IPS-18a (cell line): ENCODE results near the gene USP46.
A peak's percentile ranks its signal among the peaks of the same experiment; 100 is the strongest.

Source experiments
- H3K27ac ChIP-seq: one replicate; pipeline ENCODE4 v1.5.1; 2013; ENCODE audit warnings: low read length
- H3K27me3 ChIP-seq: one replicate; pipeline ENCODE4 v1.6.1; 2013; ENCODE audit warnings: mild to moderate bottlenecking, low read length; ENCODE audit not compliant: control insufficient read depth, insufficient read depth
- H3K36me3 ChIP-seq: one replicate; pipeline ENCODE4 v1.6.1; 2013; ENCODE audit warnings: low read depth, low read length; ENCODE audit not compliant: control insufficient read depth
- H3K4me1 ChIP-seq: one replicate; pipeline ENCODE4 v1.6.1; 2013; ENCODE audit warnings: low read depth, low read length; ENCODE audit not compliant: control insufficient read depth
- H3K4me3 ChIP-seq: one replicate; pipeline ENCODE4 v1.5.1; 2013; ENCODE audit warnings: low read length
- H3K9ac ChIP-seq: one replicate; pipeline ENCODE4 v1.6.1; 2013; ENCODE audit warnings: mild to moderate bottlenecking, low read length, moderate library complexity
- H3K9me3 ChIP-seq: one replicate; pipeline ENCODE4 v1.6.1; 2013; ENCODE audit warnings: low read depth, low read length; ENCODE audit not compliant: control insufficient read depth

The USP46 gene

GRCh38 chr4:52659001-52659721 is at the start of gene USP46:
TSS of gene USP46 (minus strand) at chr4:52659301. CDS start at chr4:52659150, 151 bp downstream.
- Histone ChIP-seq H3K27me3 (peaks cover 14% of the 10 kb centered on the region), H3K9ac (peak within 1 kb of the TSS; percentile 76), H3K27ac (peak within 1 kb of the TSS; percentile 45), H3K4me1 (peaks cover 24% of the 10 kb centered on the region), H3K4me3 (peak within 1 kb of the TSS; percentile 89), H3K36me3 (peaks cover 7% of the 10 kb centered on the region), H3K9me3 (no peaks in the 10 kb centered on the region)

GRCh38 chr4:52704661-52705060 is 45.6 kb upstream of the USP46 start:
- Histone ChIP-seq H3K27me3 (no peaks in the 10 kb centered on the region), H3K9me3 (no peaks in the 10 kb centered on the region), H3K9ac (no peak overlapping the region), H3K4me1 (no peaks in the 10 kb centered on the region), H3K27ac (no peak overlapping the region), H3K36me3 (no peaks in the 10 kb centered on the region), H3K4me3 (no peak overlapping the region)

- Histone ChIP-seq H3K27ac (no peak overlapping the region), H3K27me3 (no peaks in the 10 kb centered on the region), H3K4me3 (no peak overlapping the region), H3K36me3 (no peaks in the 10 kb centered on the region), H3K9me3 (no peaks in the 10 kb centered on the region), H3K9ac (no peak overlapping the region), H3K4me1 (no peaks in the 10 kb centered on the region)
These were observed 45.0 kb upstream of the USP46 start for GRCh38 chr4:52704133-52704532.

GRCh38 chr4:52701207-52701606 is 42.1 kb upstream of the USP46 start:
- Histone ChIP-seq H3K27ac (no peak overlapping the region), H3K9me3 (no peaks in the 10 kb centered on the region), H3K9ac (no peak overlapping the region), H3K27me3 (no peaks in the 10 kb centered on the region), H3K4me1 (no peaks in the 10 kb centered on the region), H3K4me3 (no peak overlapping the region), H3K36me3 (no peaks in the 10 kb centered on the region)

GRCh38 chr4:52694936-52695335 is 35.8 kb upstream of the USP46 start:
- H3K9me3 ChIP-seq = no peaks in the 10 kb centered on the region

GRCh38 chr4:52693492-52693891 is 34.4 kb upstream of the USP46 start:
- no peaks in the 10 kb centered on the region for H3K9me3 ChIP-seq
- H3K27me3 ChIP-seq = no peaks in the 10 kb centered on the region
- no peak overlapping the region for H3K4me3 ChIP-seq
- H3K4me1 ChIP-seq = peaks cover 2% of the 10 kb centered on the region
- H3K36me3 ChIP-seq = no peaks in the 10 kb centered on the region
- no peak overlapping the region for H3K27ac ChIP-seq
- no peak overlapping the region for H3K9ac ChIP-seq

More at GRCh38 chr4:52694936-52695335, 35.8 kb upstream of the USP46 start:
- Histone ChIP-seq H3K4me1 (peaks cover 2% of the 10 kb centered on the region), H3K4me3 (no peak overlapping the region), H3K27ac (no peak overlapping the region), H3K36me3 (no peaks in the 10 kb centered on the region), H3K27me3 (no peaks in the 10 kb centered on the region), H3K9ac (no peak overlapping the region)

- Histone ChIP-seq H3K9me3 (no peaks in the 10 kb centered on the region), H3K9ac (no peak overlapping the region), H3K4me1 (peaks cover 6% of the 10 kb centered on the region), H3K36me3 (no peaks in the 10 kb centered on the region), H3K4me3 (no peak overlapping the region), H3K27me3 (no peaks in the 10 kb centered on the region), H3K27ac (no peak overlapping the region)
These were observed 30.0 kb upstream of the USP46 start for GRCh38 chr4:52689096-52689495.

GRCh38 chr4:52687696-52688095 is 28.6 kb upstream of the USP46 start:
- no peak overlapping the region for H3K27ac ChIP-seq
- no peaks in the 10 kb centered on the region for H3K27me3 ChIP-seq
- H3K4me1 ChIP-seq = peaks cover 6% of the 10 kb centered on the region
- H3K4me3 ChIP-seq = no peak overlapping the region
- H3K9ac ChIP-seq = no peak overlapping the region
- no peaks in the 10 kb centered on the region for H3K36me3 ChIP-seq
- no peaks in the 10 kb centered on the region for H3K9me3 ChIP-seq

- no peaks in the 10 kb centered on the region for H3K9me3 ChIP-seq
- H3K27me3 ChIP-seq = no peaks in the 10 kb centered on the region
- peaks cover 6% of the 10 kb centered on the region for H3K4me1 ChIP-seq
- H3K27ac ChIP-seq = no peak overlapping the region
- no peak overlapping the region for H3K4me3 ChIP-seq
- H3K9ac ChIP-seq = no peak overlapping the region
- H3K36me3 ChIP-seq = no peaks in the 10 kb centered on the region
These were observed 26.2 kb upstream of the USP46 start for GRCh38 chr4:52685316-52685715.

GRCh38 chr4:52684896-52685295 is 25.8 kb upstream of the USP46 start:
- peaks cover 3% of the 10 kb centered on the region for H3K4me1 ChIP-seq
- no peaks in the 10 kb centered on the region for H3K36me3 ChIP-seq
- no peak overlapping the region for H3K4me3 ChIP-seq
- no peaks in the 10 kb centered on the region for H3K9me3 ChIP-seq
- H3K27me3 ChIP-seq = no peaks in the 10 kb centered on the region
- H3K27ac ChIP-seq = no peak overlapping the region
- no peak overlapping the region for H3K9ac ChIP-seq

GRCh38 chr4:52680381-52680780 is 21.3 kb upstream of the USP46 start:
- H3K4me3 ChIP-seq = no peak overlapping the region
- no peaks in the 10 kb centered on the region for H3K36me3 ChIP-seq
- H3K27ac ChIP-seq = no peak overlapping the region
- peaks cover 2% of the 10 kb centered on the region for H3K4me1 ChIP-seq
- no peaks in the 10 kb centered on the region for H3K9me3 ChIP-seq
- H3K27me3 ChIP-seq = no peaks in the 10 kb centered on the region
- H3K9ac ChIP-seq = no peak overlapping the region

GRCh38 chr4:52676536-52676935 is 17.4 kb upstream of the USP46 start:
- no peak overlapping the region for H3K9ac ChIP-seq
- H3K27ac ChIP-seq = no peak overlapping the region
- no peaks in the 10 kb centered on the region for H3K36me3 ChIP-seq
- H3K4me3 ChIP-seq = no peak overlapping the region
- H3K4me1 ChIP-seq = no peaks in the 10 kb centered on the region
- no peaks in the 10 kb centered on the region for H3K27me3 ChIP-seq
- no peaks in the 10 kb centered on the region for H3K9me3 ChIP-seq
